ENCODE data around the gene CTNNA1.
"Not testable (repeated sequence)": the region's sequence is repeated elsewhere in the genome, so short reads cannot be mapped to it uniquely, and the experiment has no call there.

Gene CTNNA1

GRCh38 chr5:138724470-138725146 is 28.6 kb upstream of the CTNNA1 start:
- no peak for DNase-seq (ENCODE audit: low spot score)

- peak; percentile 47 for DNase-seq (ENCODE audit: low spot score)
Observed at GRCh38 chr5:138725153-138725817, 27.9 kb upstream of the CTNNA1 start.

GRCh38 chr5:138725818-138726416 is 27.3 kb upstream of the CTNNA1 start:
- DNase-seq (ENCODE audit: low spot score): peak; percentile 44

GRCh38 chr5:138726848-138727247 is 26.4 kb upstream of the CTNNA1 start:
- no peak for DNase-seq (ENCODE audit: low spot score)

GRCh38 chr5:138730496-138730895 is 22.7 kb upstream of the CTNNA1 start:
- DNase-seq (ENCODE audit: low spot score): not testable (repeated sequence)

- no peak for DNase-seq (ENCODE audit: low spot score)
Observed at GRCh38 chr5:138732466-138732865, 20.8 kb upstream of the CTNNA1 start.

- DNase-seq (ENCODE audit: low spot score): no peak
Observed at GRCh38 chr5:138732933-138733332, 20.3 kb upstream of the CTNNA1 start.

- DNase-seq (ENCODE audit: low spot score): no peak
Observed at GRCh38 chr5:138733509-138733908, 19.7 kb upstream of the CTNNA1 start.

- no peak for DNase-seq (ENCODE audit: low spot score)
Observed at GRCh38 chr5:138736293-138736692, 16.9 kb upstream of the CTNNA1 start.

GRCh38 chr5:138737494-138738265 is 15.5 kb upstream of the CTNNA1 start:
- no peak for DNase-seq (ENCODE audit: low spot score)

GRCh38 chr5:138738399-138738798 is 14.8 kb upstream of the CTNNA1 start:
- DNase-seq (ENCODE audit: low spot score): no peak

GRCh38 chr5:138739938-138740337 is 13.3 kb upstream of the CTNNA1 start:
- DNase-seq (ENCODE audit: low spot score): no peak

GRCh38 chr5:138743484-138743883 is 9.7 kb upstream of the CTNNA1 start:
- DNase-seq (ENCODE audit: low spot score): no peak

GRCh38 chr5:138745268-138745667 is 8.0 kb upstream of the CTNNA1 start:
- DNase-seq (ENCODE audit: low spot score): no peak

- no peak for DNase-seq (ENCODE audit: low spot score)
Observed at GRCh38 chr5:138748630-138749081, 4.6 kb upstream of the CTNNA1 start.

- DNase-seq (ENCODE audit: low spot score): not testable (repeated sequence)
Observed at GRCh38 chr5:138751344-138751743, 1.9 kb upstream of the CTNNA1 start.

GRCh38 chr5:138752341-138752950 is 779 bp upstream of the CTNNA1 start:
- peak; percentile 21 for DNase-seq (ENCODE audit: low spot score)

- peak; percentile 68 for DNase-seq (ENCODE audit: low spot score)
Observed at GRCh38 chr5:138753794-138754698, 821 bp downstream of the CTNNA1 start.

- DNase-seq (ENCODE audit: low spot score): no peak
Observed at GRCh38 chr5:138754699-138755057, 1.5 kb downstream of the CTNNA1 start.

GRCh38 chr5:138755084-138755748 is 2.0 kb downstream of the CTNNA1 start:
- no peak for DNase-seq (ENCODE audit: low spot score)
